Left ventricle myocardium inferior (tissue), 1 donor: ENCODE data around the gene SEMA4G. TPM values are rescaled to one million over a fixed set of nuclear protein-coding genes. Genes with fewer than 3 reads are reported as not detected.

Experiments
- DNase-seq: peaks from one replicate; pipeline ENCODE4 v3.0.0-alpha.2; 2020
- H3K27ac ChIP-seq: fragments of 200-600 bp; replicated peaks from 2 replicates; pipeline ENCODE4 v1.8.0; 2021
- H3K27me3 ChIP-seq: fragments of 200-600 bp; 2 replicates; pipeline ENCODE4 v1.8.0; 2021; ENCODE audit warnings: low read depth
- H3K36me3 ChIP-seq: fragments of 200-600 bp; 2 replicates; pipeline ENCODE4 v1.8.0; 2021
- H3K4me1 ChIP-seq: fragments of 200-600 bp; 2 replicates; pipeline ENCODE4 v1.8.0; 2021
- H3K4me3 ChIP-seq: fragments of 200-600 bp; 2 replicates; pipeline ENCODE4 v1.8.0; 2021; ENCODE audit warnings: mild to moderate bottlenecking, moderate library complexity
- H3K9me3 ChIP-seq: fragments of 200-600 bp; replicated peaks from 2 replicates; pipeline ENCODE4 v1.8.0; 2021
- CTCF ChIP-seq: fragments of 200-600 bp; IDR thresholded peaks from 2 replicates; pipeline ENCODE4 v1.8.0; 2021; ENCODE audit warnings: antibody characterized with exemption, mild to moderate bottlenecking, borderline replicate concordance
- intact Hi-C: fragments of 100-400 bp; cut with micrococcal nuclease; formaldehyde crosslinking; loops from one replicate; pipeline ENCODE4 v1.11.0; 2022
- total RNA-seq: library from RNA; stranded (reverse); fragmentation: NEBNext Ultra II Directional; extraction: Animal tissue kit (Norgen Biotek cat#: 25700); gene quantifications from one replicate; pipeline ENCODE4 v1.2.1, GENCODE V29; 2021
- donor health status: DM: no; HTN: yes; CAD: no; lungs with severe emphysema.

SEMA4G gene
- total RNA-seq, 1 donor from 2014 or later: 0.52 TPM

- no peak for DNase-seq
- Histone ChIP-seq H3K27me3 (no peaks in the 10 kb centered on the region), H3K4me3 (peak overlapping the region; percentile 96), H3K9me3 (no peaks in the 10 kb centered on the region), H3K36me3 (peaks cover 41% of the 10 kb centered on the region), H3K27ac (peak overlapping the region; percentile 100), H3K4me1 (peaks cover 95% of the 10 kb centered on the region)
- intact Hi-C loops: no loop called here
- TF ChIP-seq CTCF: no peak
Measured at GRCh38 chr10:101001659-101002035, 32.3 kb downstream of the SEMA4G start.

- Histone ChIP-seq H3K27me3 (no peaks in the 10 kb centered on the region), H3K9me3 (no peaks in the 10 kb centered on the region), H3K4me1 (peaks cover 95% of the 10 kb centered on the region), H3K4me3 (peak overlapping the region; percentile 96), H3K27ac (peak overlapping the region; percentile 100), H3K36me3 (peaks cover 49% of the 10 kb centered on the region)
- no peak for TF ChIP-seq CTCF
- intact Hi-C loops: no loop called here
- DNase-seq: no peak
Measured at GRCh38 chr10:101002456-101002855, 33.2 kb downstream of the SEMA4G start.

GRCh38 chr10:101003639-101004206 lies 34.4 kb downstream of the SEMA4G start:
- peaks cover 50% of the 10 kb centered on the region for H3K36me3 ChIP-seq
- no peak overlapping the region for H3K4me3 ChIP-seq
- H3K27me3 ChIP-seq: no peaks in the 10 kb centered on the region
- no peak for TF ChIP-seq CTCF
- peaks cover 95% of the 10 kb centered on the region for H3K4me1 ChIP-seq
- H3K9me3 ChIP-seq: no peaks in the 10 kb centered on the region
- intact Hi-C loops: no loop called here
- H3K27ac ChIP-seq: peak overlapping the region; percentile 76
- DNase-seq: no peak

GRCh38 chr10:101005361-101005760 lies 36.1 kb downstream of the SEMA4G start:
- intact Hi-C loops: no loop called here

GRCh38 chr10:101005869-101006567 lies 36.7 kb downstream of the SEMA4G start:
- Histone ChIP-seq H3K4me1 (peaks cover 81% of the 10 kb centered on the region), H3K9me3 (no peaks in the 10 kb centered on the region), H3K4me3 (no peak overlapping the region), H3K36me3 (peaks cover 50% of the 10 kb centered on the region), H3K27me3 (no peaks in the 10 kb centered on the region), H3K27ac (peak overlapping the region; percentile 76)
- TF ChIP-seq CTCF: no peak
- DNase-seq: no peak
- intact Hi-C loops: no loop called here

More at GRCh38 chr10:101005361-101005760, 36.1 kb downstream of the SEMA4G start:
- Histone ChIP-seq H3K4me1 (peaks cover 87% of the 10 kb centered on the region), H3K27ac (peak overlapping the region; percentile 76), H3K36me3 (peaks cover 50% of the 10 kb centered on the region), H3K4me3 (no peak overlapping the region), H3K27me3 (no peaks in the 10 kb centered on the region), H3K9me3 (no peaks in the 10 kb centered on the region)
- no peak for DNase-seq
- TF ChIP-seq CTCF: no peak
